A549 treated with ZK216348 at 1 μM for 4 hours (cell line): ENCODE results near the gene TRIM42. TPM values are rescaled to one million over a fixed set of nuclear protein-coding genes. Genes with fewer than 3 reads are reported as not detected.

Experiments used
- total RNA-seq: library from RNA; stranded (reverse); fragments of 200-300 nt; extraction: Qiagen RNA extraction; gene quantifications from 5 replicates; pipeline ENCODE4 v1.2.3, GENCODE V29; 2022; ENCODE audit warnings: low read depth

The TRIM42 gene
- not detected in 5 replicates for total RNA-seq

DNA sequence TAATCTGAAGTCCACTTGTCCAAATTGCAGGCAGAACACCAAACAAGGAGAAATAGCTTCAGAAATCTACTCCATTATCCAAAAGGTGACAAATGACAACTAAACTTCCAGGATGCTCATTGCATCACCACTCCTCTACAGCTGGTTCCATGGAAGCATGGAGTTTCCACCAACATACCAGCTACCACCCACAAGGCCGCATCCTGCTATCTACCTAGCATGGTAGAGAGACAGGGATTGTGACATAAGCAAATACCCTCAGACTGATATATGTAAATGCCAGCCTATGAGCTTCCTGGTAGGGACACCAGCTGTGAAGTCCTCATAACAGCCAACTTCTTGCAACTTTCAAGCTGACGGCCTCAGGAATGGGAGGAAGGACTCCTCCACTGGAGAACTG is at the start of gene TRIM42:
TSS of gene TRIM42 (plus strand) at position 301 of the 400 bp plus-strand sequence. CDS start 166 bp downstream, outside the sequence.

